HepG2 (cell line): ENCODE data around the gene TLX1. TPM values are rescaled to one million over a fixed set of nuclear protein-coding genes. Genes with fewer than 3 reads are reported as not detected.
A peak's percentile ranks its signal among the peaks of the same experiment; 100 is the strongest.

ENCODE experiments used
- ATAC-seq: fragments of 200-7000 bp; cut with Tn5 transposase; 3 replicates; pipeline ENCODE4 v1.9.1; 2020; ENCODE audit warnings: mild to moderate bottlenecking, moderate library complexity
- BruUV-seq: library from RNA; stranded (reverse); fragments of 400-500 nt; replicated peaks from 2 replicates; lab custom pipeline; 2021; lab: Mats Ljungman, UMichigan
- CTCF ChIA-PET: fragments of 300-600 bp; formaldehyde crosslinking; extraction: SDS; loops from one replicate; lab custom pipeline; 2021; ENCODE audit warnings: low total read pairs, inconsistent platforms, low intra/inter-chr PET ratio; lab: Yijun Ruan, JAX
- POLR2A ChIA-PET: fragments of 350-600 bp; sonication (Branson Sonifier 250); formaldehyde crosslinking; loops from one replicate; lab custom pipeline; 2020; ENCODE audit warnings: antibody characterized with exemption, inconsistent platforms; lab: Yijun Ruan, JAX
- DNase-seq: peaks from one replicate; pipeline ENCODE4 v3.0.0-alpha.2; 2015; ENCODE audit warnings: low spot score
- FAIRE-seq: peaks from 3 replicates; lab custom pipeline; 2011; peaks lifted over from hg19 to GRCh38; lab: Jason Lieb, UNC
- H2AFZ ChIP-seq: one replicate; pipeline ENCODE4 v1.6.1; 2011; ENCODE audit warnings: low read length, inconsistent platforms
- H3K27ac ChIP-seq: fragments of 300-600 bp; 3 replicates; pipeline ENCODE4 v1.8.0; 2011; ENCODE audit warnings: mixed run types, mild to moderate bottlenecking, mixed read lengths, low read length, inconsistent platforms; ENCODE audit not compliant: insufficient read depth; ENCODE audit errors: extremely low read length
- H3K27me3 ChIP-seq, 2 experiments: fragments of 200-600 bp in 1 of 2; 2 replicates in 1 of 2; 3 replicates in 1 of 2; pipeline versions ENCODE4 v1.6.0 to v1.8.0; 2011; ENCODE audit warnings: low read length in 2 of 2, mild to moderate bottlenecking in 2 of 2, moderate library complexity in 2 of 2, inconsistent platforms in 1 of 2; ENCODE audit not compliant: insufficient read depth in 2 of 2, control insufficient read depth in 1 of 2
- H3K36me3 ChIP-seq, 2 experiments: fragments of 200-600 bp in 1 of 2; replicated peaks in 1 of 2; 2 replicates in 1 of 2; 3 replicates in 1 of 2; pipeline versions ENCODE4 v1.5.1 to v1.8.0; 2011; ENCODE audit warnings: low read length in 2 of 2, inconsistent platforms in 1 of 2; ENCODE audit not compliant: insufficient read depth in 2 of 2, control insufficient read depth in 1 of 2
- H3K4me1 ChIP-seq: 2 replicates; pipeline ENCODE4 v1.5.1; 2012; ENCODE audit warnings: low read length, inconsistent platforms; ENCODE audit not compliant: insufficient read depth
- H3K4me2 ChIP-seq: 2 replicates; pipeline ENCODE4 v1.6.0; 2011; ENCODE audit warnings: low read depth, low read length, inconsistent platforms
- H3K4me3 ChIP-seq, 3 experiments: fragments of 200-600 bp in 1 of 3; sonication (generic), shearing (Covaris generic) in 1 of 3; replicated peaks in 1 of 3; 2 replicates each; pipeline ENCODE4 v1.5.1; 2011 to 2016; ENCODE audit warnings: low read length in 3 of 3, inconsistent platforms in 2 of 3, low read depth in 2 of 3, mild to moderate bottlenecking in 2 of 3, control low read depth in 1 of 3, mixed read lengths in 1 of 3; ENCODE audit not compliant: insufficient read depth in 1 of 3
- H3K79me2 ChIP-seq: one replicate; pipeline ENCODE4 v1.6.1; 2011; ENCODE audit warnings: low read length, inconsistent platforms; ENCODE audit not compliant: insufficient read depth
- H3K9ac ChIP-seq: 2 replicates; pipeline ENCODE4 v1.6.0; 2011; ENCODE audit warnings: mild to moderate bottlenecking, low read depth, low read length, inconsistent platforms; ENCODE audit not compliant: insufficient read depth
- H3K9me3 ChIP-seq: 2 replicates; pipeline ENCODE4 v1.5.1; 2012; ENCODE audit warnings: mild to moderate bottlenecking, low read length
- H4K20me1 ChIP-seq: 2 replicates; pipeline ENCODE4 v1.6.0; 2011; ENCODE audit warnings: inconsistent platforms, mild to moderate bottlenecking, low read length, moderate library complexity; ENCODE audit not compliant: insufficient read depth
- CTCF ChIP-seq: sonication (generic); formaldehyde crosslinking; IDR thresholded peaks from 2 replicates; pipeline ENCODE4 v1.5.0; 2020; ENCODE audit warnings: mild to moderate bottlenecking, missing genetic modification reagents, moderate library complexity
- POLR2AphosphoS5 ChIP-seq: IDR thresholded peaks from 2 replicates; pipeline ENCODE4 v1.6.1; 2012; ENCODE audit warnings: low read depth, low read length
- RBM22 ChIP-seq: fragments of 200-400 bp; formaldehyde crosslinking; optimal IDR thresholded peaks from 2 replicates; pipeline ENCODE3; 2017; ENCODE audit warnings: mild to moderate bottlenecking, low read length, moderate library complexity
- XRCC5 ChIP-seq: fragments of 200-400 bp; formaldehyde crosslinking; optimal IDR thresholded peaks from 2 replicates; pipeline ENCODE3; 2017; ENCODE audit warnings: mild to moderate bottlenecking, low read length
- ZNF775 ChIP-seq: sonication (generic); formaldehyde crosslinking; IDR thresholded peaks from 2 replicates; pipeline ENCODE4 v1.4.0; 2020; ENCODE audit warnings: missing genetic modification reagents, mild to moderate bottlenecking, moderate library complexity, borderline replicate concordance
- WGBS: methylation state at CpG from one replicate; pipeline ENCODE4 v1.1.6; 2017; ENCODE audit warnings: low lambda C conversion rate; 5-methylcytosine and 5-hydroxymethylcytosine counted together
- in situ Hi-C: cut with HindIII; loops from 2 replicates; pipeline ENCODE4 v1.10.0; 2017; ENCODE audit warnings: low pct_unique_long_range_greater_than_20kb; ENCODE audit not compliant: extremely low pct_ligation_motif_present
- intact Hi-C: fragments of 100-400 bp; cut with micrococcal nuclease; formaldehyde crosslinking; loops from one replicate; pipeline ENCODE4 v1.10.0; 2022; ENCODE audit not compliant: unreplicated experiment
- polyA plus RNA-seq, 8 experiments: library from polyadenylated mRNA; depleted of rRNA in 3 of 8; stranded (reverse) in 7 of 8; unstranded in 1 of 8; fragments of >200 nt; fragmentation: Illumina TruSeq in 4 of 8; extraction: Trizol in 4 of 8; gene quantifications; 2 replicates each; pipeline versions ENCODE4 v1.2.1 to v1.2.3, GENCODE V29; 2011 to 2016; ENCODE audit warnings: low read depth in 4 of 8, missing spikeins in 1 of 8, mixed read lengths in 1 of 8; ENCODE audit not compliant: insufficient read depth in 1 of 8
- total RNA-seq, 5 experiments: library from RNA; depleted of rRNA; stranded (reverse); fragments of >200 nt; fragmentation: Illumina TruSeq; extraction: Trizol; gene quantifications; 2 replicates each; pipeline ENCODE4 v1.2.3, GENCODE V29; 2016; ENCODE audit warnings: low read depth in 1 of 5
- TF ChIP-seq, protein P1 (sequence below): IDR thresholded peaks from 2 replicates; pipeline ENCODE4 v1.6.1; 2016; ENCODE audit warnings: mild to moderate bottlenecking

Gene TLX1
- total and polyA plus RNA-seq, 2 of the 13 experiments (the other 11 are each of a cell fraction or from before 2014, with no cell fraction given) = 0.07 to 0.26 TPM

- peak; percentile 33; the same call in 1 of the 2 replicates for TF ChIP-seq CTCF (CRISPR knock-in tag)
Observed at GRCh38 chr10:101139421-101139911, 8.4 kb downstream of the TLX1 start (continued).

DNA sequence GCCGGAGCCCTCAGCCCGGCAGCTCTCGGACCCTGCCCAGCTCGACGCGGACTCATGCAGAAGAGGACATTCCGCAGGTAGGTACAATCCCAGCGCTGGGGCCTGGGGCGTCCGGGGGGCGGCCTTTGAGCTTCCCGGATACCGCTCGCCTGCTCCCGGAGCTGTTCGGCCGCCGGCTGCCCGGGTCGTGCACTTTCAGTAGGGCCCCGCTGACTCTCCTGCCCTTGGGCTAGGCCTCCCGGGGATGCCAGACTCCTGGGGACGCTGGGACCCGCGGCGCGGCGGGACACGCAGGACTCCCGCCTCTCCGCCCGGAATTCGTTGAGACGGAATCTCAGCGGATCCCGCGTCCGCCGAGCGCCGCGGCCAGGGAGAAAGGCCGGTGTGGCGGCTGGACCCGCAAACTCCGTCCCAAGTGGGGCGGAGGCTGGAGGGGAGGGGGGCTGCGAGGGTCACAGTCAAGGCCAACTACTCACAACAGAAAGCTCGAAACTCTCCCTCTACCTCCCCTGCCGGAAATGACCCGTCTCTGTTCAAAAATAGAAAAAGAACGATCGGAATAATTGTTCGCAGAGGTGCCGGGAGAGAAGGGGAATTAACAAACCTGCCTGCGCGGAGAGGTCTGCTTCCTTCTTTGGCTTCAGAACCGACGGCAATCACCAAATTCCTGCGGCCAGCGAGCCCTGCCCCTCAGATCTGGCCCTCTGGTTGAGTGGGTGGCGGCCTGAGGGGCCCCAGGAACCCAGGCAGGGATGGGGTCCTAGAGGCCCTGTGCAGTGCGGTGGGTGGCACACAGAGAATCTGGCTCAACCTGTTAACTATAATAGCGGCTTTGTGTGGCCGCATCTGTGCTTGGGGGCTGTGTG lies 9.2 kb downstream of the TLX1 start:
- Histone ChIP-seq H3K4me1 (peaks cover 24% of the 10 kb centered on the region), H2AFZ (no peak overlapping the region), H3K79me2 (no peaks in the 10 kb centered on the region), H3K9ac (no peak overlapping the region), H4K20me1 (no peaks in the 10 kb centered on the region), H3K4me2 (no peak overlapping the region), H3K9me3 (no peaks in the 10 kb centered on the region), H3K27me3 (peaks cover 6 to 59% of the 10 kb centered on the region in 2 experiments), H3K4me3 (no peak overlapping the region), H3K36me3 (no peaks in the 10 kb centered on the region), H3K27ac (no peak overlapping the region)
- ATAC-seq (no peak), DNase-seq (no peak), FAIRE-seq (no peak)
- CTCF ChIA-PET = interaction anchor here (2.4 kb wide), 1 partner anchor 45 kb away, joined by 65 read pairs; no protein-coding TSS in a partner anchor
- POLR2A ChIA-PET = interaction anchor here (2.1 to 2.2 kb wide), 2 partner anchors 79 to 98 kb away, joined by 15 to 20 read pairs; partner anchors contain the start of gene KAZALD1
- intact Hi-C loops = no loop called here
- TF ChIP-seq RBM22 = no peak
- peak; percentile 4 for TF ChIP-seq XRCC5
- TF ChIP-seq POLR2AphosphoS5 = no peak
- TF ChIP-seq ZNF775 (CRISPR knock-in tag) = no peak
- TF ChIP-seq, protein P1, sequence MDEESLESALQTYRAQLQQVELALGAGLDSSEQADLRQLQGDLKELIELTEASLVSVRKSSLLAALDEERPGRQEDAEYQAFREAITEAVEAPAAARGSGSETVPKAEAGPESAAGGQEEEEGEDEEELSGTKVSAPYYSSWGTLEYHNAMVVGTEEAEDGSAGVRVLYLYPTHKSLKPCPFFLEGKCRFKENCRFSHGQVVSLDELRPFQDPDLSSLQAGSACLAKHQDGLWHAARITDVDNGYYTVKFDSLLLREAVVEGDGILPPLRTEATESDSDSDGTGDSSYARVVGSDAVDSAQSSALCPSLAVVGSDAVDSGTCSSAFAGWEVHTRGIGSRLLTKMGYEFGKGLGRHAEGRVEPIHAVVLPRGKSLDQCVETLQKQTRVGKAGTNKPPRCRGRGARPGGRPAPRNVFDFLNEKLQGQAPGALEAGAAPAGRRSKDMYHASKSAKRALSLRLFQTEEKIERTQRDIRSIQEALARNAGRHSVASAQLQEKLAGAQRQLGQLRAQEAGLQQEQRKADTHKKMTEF (CRISPR knock-in tag) = no peak
- no TSS peak for BruUV-seq
- WGBS = 82% methylated on average over 39 of the region's 65 CpGs
- in situ Hi-C loops = loop anchor here (5.0 kb wide), 1 partner anchor 43 kb away; no protein-coding TSS in a partner anchor
